ENCODE results near the gene ZNF655.

DNA sequence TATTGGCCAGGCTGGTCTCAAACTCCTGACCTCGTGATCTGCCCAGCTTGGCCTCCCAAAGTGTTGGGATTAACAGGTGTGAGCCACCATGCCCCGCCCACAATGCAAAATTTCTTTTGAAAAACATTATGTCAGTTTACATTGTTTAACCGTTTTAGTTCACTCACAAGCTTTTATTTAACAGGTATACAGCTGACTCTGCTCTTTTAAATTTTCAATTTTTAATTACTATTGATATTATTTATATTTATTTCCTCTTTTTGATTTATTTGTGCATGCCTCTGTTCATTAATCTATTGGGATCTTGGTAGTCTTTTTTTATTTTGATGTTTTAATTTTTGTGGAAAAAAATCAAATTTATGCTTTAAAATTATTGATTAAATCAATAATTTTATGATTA is 37.0 kb upstream of the ZNF655 start:
- TF ChIP-seq, protein P1, sequence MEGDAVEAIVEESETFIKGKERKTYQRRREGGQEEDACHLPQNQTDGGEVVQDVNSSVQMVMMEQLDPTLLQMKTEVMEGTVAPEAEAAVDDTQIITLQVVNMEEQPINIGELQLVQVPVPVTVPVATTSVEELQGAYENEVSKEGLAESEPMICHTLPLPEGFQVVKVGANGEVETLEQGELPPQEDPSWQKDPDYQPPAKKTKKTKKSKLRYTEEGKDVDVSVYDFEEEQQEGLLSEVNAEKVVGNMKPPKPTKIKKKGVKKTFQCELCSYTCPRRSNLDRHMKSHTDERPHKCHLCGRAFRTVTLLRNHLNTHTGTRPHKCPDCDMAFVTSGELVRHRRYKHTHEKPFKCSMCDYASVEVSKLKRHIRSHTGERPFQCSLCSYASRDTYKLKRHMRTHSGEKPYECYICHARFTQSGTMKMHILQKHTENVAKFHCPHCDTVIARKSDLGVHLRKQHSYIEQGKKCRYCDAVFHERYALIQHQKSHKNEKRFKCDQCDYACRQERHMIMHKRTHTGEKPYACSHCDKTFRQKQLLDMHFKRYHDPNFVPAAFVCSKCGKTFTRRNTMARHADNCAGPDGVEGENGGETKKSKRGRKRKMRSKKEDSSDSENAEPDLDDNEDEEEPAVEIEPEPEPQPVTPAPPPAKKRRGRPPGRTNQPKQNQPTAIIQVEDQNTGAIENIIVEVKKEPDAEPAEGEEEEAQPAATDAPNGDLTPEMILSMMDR (conservative IDR thresholded peaks at IDR 0.05; ENCODE audit: low read depth, low read length) = no peak
- no peak for TF ChIP-seq POLR2A (IDR thresholded peaks at IDR 0.05; ENCODE audit: low read depth, low read length)

Measured in IMR-90 (cell line).